Epithelial cell of proximal tubule (primary cell): ENCODE results near the gene TFG. TPM values are rescaled to one million over a fixed set of nuclear protein-coding genes. Genes with fewer than 3 reads are reported as not detected.

Source experiments
- DNase-seq: peaks from one replicate; pipeline ENCODE4 v3.0.0-alpha.2; 2011; ENCODE audit warnings: low read depth
- H3K4me3 ChIP-seq: 2 replicates; pipeline ENCODE4 v1.5.1; 2011; ENCODE audit warnings: low read depth, mild to moderate bottlenecking, low read length
- CTCF ChIP-seq: conservative IDR thresholded peaks from 2 replicates; pipeline ENCODE4 v1.5.1; 2012; ENCODE audit warnings: low read depth, mild to moderate bottlenecking, low read length
- total RNA-seq: library from RNA; depleted of rRNA; stranded (reverse); fragments of >200 nt; gene quantifications from 2 replicates; pipeline ENCODE4 v1.2.3, GENCODE V29; 2015

The TFG gene
- total RNA-seq, 1 donor from 2014 or later: 125 TPM

DNA sequence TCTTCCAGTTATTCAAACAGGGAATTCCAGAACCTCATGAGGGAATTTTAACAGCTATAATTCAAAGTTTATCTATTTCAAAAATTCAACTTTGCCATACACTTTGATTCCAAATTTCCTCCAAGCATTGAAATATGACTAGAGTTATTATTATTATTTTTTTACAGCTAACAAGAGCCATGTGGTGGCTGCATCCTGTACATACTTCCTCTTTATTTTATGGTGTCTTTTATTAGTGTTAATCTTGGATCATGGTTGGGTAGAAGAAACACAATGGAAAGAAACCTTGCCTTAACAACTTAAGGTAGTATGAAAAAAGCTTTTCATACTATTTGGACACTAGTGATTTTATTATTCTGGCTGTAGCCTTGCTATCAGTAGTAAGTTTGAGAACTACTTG, 52.7 kb downstream of the TFG start:
- DNase-seq: no peak
- no peak overlapping the region for H3K4me3 ChIP-seq
- TF ChIP-seq CTCF: no peak

- no peak overlapping the region for H3K4me3 ChIP-seq
- TF ChIP-seq CTCF: no peak
These were observed 56.2 kb downstream of the TFG start for GRCh38 chr3:100765437-100765975.

GRCh38 chr3:100766069-100766468, 56.8 kb downstream of the TFG start:
- no peak for DNase-seq
- TF ChIP-seq CTCF: no peak

More at GRCh38 chr3:100765437-100765975, 56.2 kb downstream of the TFG start:
- no peak for DNase-seq

DNA sequence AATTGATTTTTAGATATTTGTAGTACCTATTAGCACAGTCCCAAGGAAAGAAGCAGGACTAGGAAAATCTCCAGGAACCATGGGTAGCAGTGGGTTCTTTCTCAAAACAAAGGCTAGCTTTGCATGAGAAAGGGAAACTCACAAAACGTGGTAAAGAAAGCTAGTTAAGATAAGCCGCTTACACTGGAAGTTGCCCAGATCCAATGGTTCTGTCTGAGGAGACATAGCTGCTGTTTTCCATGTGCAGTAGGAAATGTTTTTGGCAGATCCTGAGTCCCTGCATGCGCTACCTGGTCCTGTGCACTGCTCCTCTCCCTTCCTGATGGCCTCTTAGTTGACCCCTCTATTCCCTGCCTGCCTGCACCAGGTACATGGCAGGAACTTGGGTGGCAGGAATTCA, 60.4 kb downstream of the TFG start:
- no peak overlapping the region for H3K4me3 ChIP-seq
- DNase-seq: no peak
- TF ChIP-seq CTCF: no peak

More at GRCh38 chr3:100766069-100766468, 56.8 kb downstream of the TFG start:
- no peak overlapping the region for H3K4me3 ChIP-seq

DNA sequence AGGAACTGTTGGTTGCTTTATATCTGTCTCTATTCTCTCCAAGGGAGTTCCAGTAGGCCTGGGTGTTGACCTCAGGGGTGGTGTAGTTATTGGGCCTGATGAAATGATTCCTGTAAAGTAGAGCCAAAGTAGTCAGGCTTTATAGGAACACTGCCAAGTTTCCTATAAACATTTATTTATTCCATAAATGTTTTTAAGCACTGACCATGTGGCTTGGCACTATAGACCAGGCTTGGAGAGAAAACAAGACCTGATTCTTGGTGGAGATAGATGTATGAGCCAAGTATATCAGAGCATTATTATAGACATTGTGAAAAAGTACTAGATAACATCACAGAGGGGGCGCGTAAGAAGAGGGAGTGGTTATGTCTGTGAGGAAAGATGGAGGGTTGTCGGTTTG, 65.9 kb downstream of the TFG start:
- no peak for DNase-seq
- H3K4me3 ChIP-seq: no peak overlapping the region
- no peak for TF ChIP-seq CTCF

GRCh38 chr3:100775669-100776068, 66.4 kb downstream of the TFG start:
- TF ChIP-seq CTCF: no peak
- H3K4me3 ChIP-seq: no peak overlapping the region
- DNase-seq: no peak

- DNase-seq: no peak
- H3K4me3 ChIP-seq: no peak overlapping the region
- no peak for TF ChIP-seq CTCF
These were observed 66.9 kb downstream of the TFG start for GRCh38 chr3:100776097-100776729.
